HTR-8/SVneo (cell line): ENCODE measurements around the gene MAP1S.
"Not testable (repeated sequence)": the region's sequence is repeated elsewhere in the genome, so short reads cannot be mapped to it uniquely, and the experiment has no call there.

Experiments used
- DNase-seq: peaks from one replicate; pipeline ENCODE4 v3.0.0; 2011; ENCODE audit warnings: low spot score, mixed read lengths; ENCODE audit not compliant: insufficient read length
- FAIRE-seq: peaks from 2 replicates; lab custom pipeline; 2011; peaks lifted over from hg19 to GRCh38; lab: Jason Lieb, UNC

The MAP1S gene

GRCh38 chr19:17755443-17755890 lies 36.2 kb downstream of the MAP1S start:
- DNase-seq = no peak
- FAIRE-seq = no peak

GRCh38 chr19:17755977-17756670 lies 36.8 kb downstream of the MAP1S start:
- no peak for FAIRE-seq

GRCh38 chr19:17757125-17757524 lies 37.8 kb downstream of the MAP1S start:
- DNase-seq (peak; percentile 62), FAIRE-seq (no peak)

More at GRCh38 chr19:17755977-17756670, 36.8 kb downstream of the MAP1S start:
- DNase-seq = no peak

GRCh38 chr19:17758515-17758914 lies 39.2 kb downstream of the MAP1S start:
- FAIRE-seq (no peak), DNase-seq (no peak)

GRCh38 chr19:17761148-17761547 lies 41.9 kb downstream of the MAP1S start:
- FAIRE-seq (no peak), DNase-seq (no peak)

- no peak for DNase-seq
- peak; percentile 40 for FAIRE-seq
Observed at GRCh38 chr19:17762505-17763229, 43.4 kb downstream of the MAP1S start.

DNA sequence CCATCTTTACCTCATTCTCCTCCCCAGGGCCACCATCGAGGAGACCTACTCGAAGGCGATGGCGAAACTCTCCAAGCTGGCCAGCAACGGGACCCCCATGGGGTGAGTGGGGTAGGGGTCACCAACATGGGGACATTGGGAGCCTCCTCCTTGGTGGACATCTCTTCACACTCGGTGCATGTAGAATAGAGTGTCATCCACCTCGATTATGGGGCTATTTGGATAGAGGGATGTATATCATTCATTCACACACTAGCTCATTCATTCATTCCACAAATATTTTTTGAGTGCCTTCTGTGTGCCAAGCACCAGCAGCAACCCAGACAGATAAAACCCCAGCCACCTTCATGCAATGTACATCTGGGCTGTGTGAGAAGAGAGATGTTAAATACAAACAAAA lies 45.1 kb downstream of the MAP1S start:
- peak; percentile 52 for FAIRE-seq

DNA sequence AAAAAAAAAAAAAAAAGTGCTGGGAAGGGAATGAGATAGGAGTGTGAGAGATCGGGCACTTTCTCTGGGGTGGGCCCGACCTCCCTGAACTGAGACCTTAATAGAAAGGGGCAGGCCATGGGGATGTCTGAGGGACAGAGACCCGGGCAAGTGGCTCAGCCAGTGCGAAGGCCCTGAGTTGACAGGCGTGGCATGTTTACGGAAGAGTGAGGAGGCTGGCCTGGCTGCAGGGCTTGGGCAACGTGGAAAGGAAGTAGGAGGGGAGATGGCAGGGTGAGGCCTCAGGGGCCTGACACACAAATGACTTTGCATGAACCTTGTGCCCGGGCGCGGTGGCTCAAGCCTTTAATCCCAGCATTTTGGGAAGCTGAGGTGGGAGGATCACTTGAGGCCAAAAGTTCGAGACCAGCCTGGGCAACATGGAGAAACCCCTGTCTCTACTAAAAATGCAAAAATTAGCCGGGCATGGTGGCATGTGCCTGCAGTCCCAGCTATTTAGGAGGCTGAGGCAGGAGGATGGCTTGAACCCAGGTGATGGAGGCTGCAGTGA lies 45.9 kb downstream of the MAP1S start:
- DNase-seq (no peak), FAIRE-seq (no peak)

More for the DNA sequence above, 45.1 kb downstream of the MAP1S start:
- no peak for DNase-seq

DNA sequence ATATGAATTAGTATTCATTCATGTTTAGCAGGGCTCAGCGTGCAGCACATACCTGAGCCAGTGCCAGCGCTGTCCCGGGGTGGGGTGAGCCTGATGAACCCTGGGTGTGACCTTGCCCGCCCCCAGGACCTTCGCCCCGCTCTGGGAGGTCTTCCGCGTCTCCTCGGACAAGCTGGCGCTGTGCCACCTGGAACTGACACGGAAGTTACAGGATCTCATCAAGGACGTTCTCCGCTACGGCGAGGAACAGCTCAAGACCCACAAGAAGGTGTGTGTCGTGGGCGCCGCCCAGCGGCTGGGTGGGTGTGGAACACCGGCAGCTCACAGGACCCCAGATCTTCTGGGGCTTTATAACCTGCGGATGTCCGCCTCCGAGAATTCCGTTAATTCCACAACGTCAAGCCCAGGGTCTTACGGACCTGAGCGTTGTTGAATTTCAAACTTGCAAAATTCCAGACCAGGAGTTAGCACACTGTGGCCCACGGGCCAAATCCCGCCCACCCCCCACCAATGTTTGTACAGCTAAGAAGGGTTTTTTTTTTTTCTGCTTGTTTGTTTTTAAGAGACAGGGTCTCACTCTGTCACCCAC lies 47.4 kb downstream of the MAP1S start:
- FAIRE-seq (peak; percentile 91), DNase-seq (peak; percentile 93)

DNA sequence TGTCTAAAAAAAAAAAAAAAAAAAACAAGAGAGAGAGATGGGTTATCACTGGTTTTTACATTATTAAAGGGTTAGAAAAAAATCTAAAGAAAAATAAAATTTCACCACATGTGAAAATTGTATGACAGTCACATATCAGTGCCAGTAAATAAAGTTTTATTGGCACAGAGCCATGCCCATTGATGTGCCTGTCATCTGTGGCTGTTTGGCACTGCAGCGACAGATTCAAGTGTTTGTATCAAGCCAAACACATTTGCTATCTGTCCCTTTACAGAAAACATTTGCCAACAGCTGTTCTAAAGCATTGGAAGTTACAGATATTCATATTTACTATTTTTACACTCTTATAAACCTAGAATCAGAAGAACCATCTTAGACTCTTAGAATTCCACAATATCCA lies 48.3 kb downstream of the MAP1S start:
- DNase-seq (no peak), FAIRE-seq (no peak)

- DNase-seq = no peak
- no peak for FAIRE-seq
Observed at GRCh38 chr19:17770613-17771012, 51.3 kb downstream of the MAP1S start.

GRCh38 chr19:17772172-17772571 lies 52.9 kb downstream of the MAP1S start:
- FAIRE-seq (no peak), DNase-seq (no peak)

GRCh38 chr19:17775245-17775927 lies 56.1 kb downstream of the MAP1S start:
- peak; percentile 62 for DNase-seq
- peak; percentile 46 for FAIRE-seq

- DNase-seq (no peak), FAIRE-seq (no peak)
Observed at GRCh38 chr19:17775991-17776803, 56.9 kb downstream of the MAP1S start.

GRCh38 chr19:17777840-17778239 lies 58.6 kb downstream of the MAP1S start:
- FAIRE-seq, DNase-seq: not testable (repeated sequence)

- DNase-seq = no peak
- no peak for FAIRE-seq
Observed at GRCh38 chr19:17778251-17778967, 59.1 kb downstream of the MAP1S start.

- no peak for FAIRE-seq
- no peak for DNase-seq
Observed at GRCh38 chr19:17778968-17779929, 60.0 kb downstream of the MAP1S start.

DNA sequence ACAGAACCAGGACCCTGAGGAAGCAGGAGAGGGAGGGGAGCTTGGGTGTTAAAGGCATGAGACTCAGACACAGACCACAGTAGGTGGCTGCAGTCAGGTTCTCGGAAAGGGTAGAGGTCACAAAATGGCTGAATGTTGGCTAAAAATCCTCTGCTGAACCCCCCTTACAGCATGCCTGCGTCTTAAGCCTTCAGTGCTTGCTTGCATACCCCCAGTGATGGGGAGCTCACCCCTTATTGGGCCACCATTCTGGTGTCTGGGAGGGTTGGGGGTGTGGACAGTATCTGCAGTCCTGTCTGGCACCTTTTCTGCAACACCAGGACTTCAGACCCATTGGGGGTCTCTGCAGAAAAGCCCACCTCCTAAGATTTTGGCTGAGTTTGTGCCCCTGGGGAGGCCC lies 61.5 kb downstream of the MAP1S start:
- DNase-seq = no peak
- FAIRE-seq = no peak
